GM18526 (cell line): ENCODE results near the gene HRG.

Experiments
- POLR2A ChIP-seq: IDR thresholded peaks from 3 replicates; pipeline ENCODE4 v1.6.1; 2011; ENCODE audit not compliant: insufficient read length; ENCODE audit errors: extremely low read depth

The HRG gene

GRCh38 chr3:186653080-186653707 is 12.6 kb upstream of the HRG start:
- no peak for TF ChIP-seq POLR2A

GRCh38 chr3:186653984-186654383 is 11.8 kb upstream of the HRG start:
- no peak for TF ChIP-seq POLR2A

- no peak for TF ChIP-seq POLR2A
Observed at GRCh38 chr3:186663361-186664118, 2.3 kb upstream of the HRG start.

- no peak for TF ChIP-seq POLR2A
Observed at GRCh38 chr3:186664119-186664495, 1.7 kb upstream of the HRG start.

- no peak for TF ChIP-seq POLR2A
Observed at GRCh38 chr3:186664506-186664905, 1.3 kb upstream of the HRG start.

DNA sequence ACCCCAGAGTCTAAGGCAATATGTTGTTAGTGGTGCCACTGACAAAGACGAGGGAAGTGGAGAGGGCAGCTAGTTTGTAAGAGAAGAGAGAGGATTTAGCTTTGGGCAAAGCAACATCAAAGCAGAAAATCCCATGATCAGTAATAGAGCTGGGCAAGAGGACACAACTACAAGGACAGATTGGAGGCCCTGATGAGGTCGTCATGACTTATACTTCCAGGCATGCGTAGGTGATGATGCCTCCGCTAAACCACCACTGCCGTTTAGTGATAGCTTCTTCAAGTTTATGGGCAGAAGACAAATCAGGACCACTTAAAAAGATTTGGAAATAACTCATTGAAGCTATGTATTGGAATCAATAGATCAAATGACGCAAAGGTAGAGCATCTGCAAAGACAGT is 2.6 kb downstream of the HRG start:
- no peak for TF ChIP-seq POLR2A

- no peak for TF ChIP-seq POLR2A
Observed at GRCh38 chr3:186669378-186670084, 3.7 kb downstream of the HRG start.

GRCh38 chr3:186670155-186670554 is 4.3 kb downstream of the HRG start:
- TF ChIP-seq POLR2A: no peak

DNA sequence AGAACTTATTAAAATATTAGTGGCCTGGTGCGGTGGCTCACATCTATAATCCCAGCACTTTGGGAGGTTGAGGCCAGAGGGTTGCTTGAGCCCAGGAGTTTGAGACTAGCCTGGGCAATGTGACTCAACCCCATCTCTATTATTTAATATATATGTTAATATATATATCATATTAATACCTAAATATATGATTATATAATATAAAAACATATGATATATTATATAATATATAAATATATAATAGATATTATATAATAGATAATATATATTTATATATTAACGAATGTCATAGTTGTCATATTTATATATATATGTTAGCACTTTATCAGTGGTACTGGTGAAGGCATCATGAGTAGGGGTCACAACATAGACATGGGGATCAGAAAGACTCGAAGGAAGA is 5.2 kb downstream of the HRG start:
- TF ChIP-seq POLR2A: no peak

- no peak for TF ChIP-seq POLR2A
Observed at GRCh38 chr3:186678604-186679003, 12.8 kb downstream of the HRG start.

DNA sequence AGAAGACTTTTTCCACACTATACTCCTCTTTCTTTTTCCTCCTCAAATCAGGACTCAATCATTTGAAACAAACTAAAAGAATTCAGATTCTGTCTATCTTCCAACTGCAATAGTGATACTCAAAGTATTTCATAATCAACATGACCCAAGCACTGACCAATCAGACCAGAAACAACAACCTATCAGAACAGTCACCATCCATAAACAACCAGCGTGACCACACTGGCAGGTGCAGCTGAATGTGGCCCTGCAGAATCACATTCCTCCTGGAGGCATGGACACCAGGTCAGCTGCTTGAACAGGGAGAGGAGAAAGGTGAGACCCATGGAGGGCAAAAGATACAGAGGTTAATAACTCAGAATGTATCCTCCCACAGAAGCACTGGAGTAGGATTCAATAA is 13.3 kb downstream of the HRG start:
- TF ChIP-seq POLR2A: no peak

GRCh38 chr3:186680869-186681268 is 15.1 kb downstream of the HRG start:
- no peak for TF ChIP-seq POLR2A

DNA sequence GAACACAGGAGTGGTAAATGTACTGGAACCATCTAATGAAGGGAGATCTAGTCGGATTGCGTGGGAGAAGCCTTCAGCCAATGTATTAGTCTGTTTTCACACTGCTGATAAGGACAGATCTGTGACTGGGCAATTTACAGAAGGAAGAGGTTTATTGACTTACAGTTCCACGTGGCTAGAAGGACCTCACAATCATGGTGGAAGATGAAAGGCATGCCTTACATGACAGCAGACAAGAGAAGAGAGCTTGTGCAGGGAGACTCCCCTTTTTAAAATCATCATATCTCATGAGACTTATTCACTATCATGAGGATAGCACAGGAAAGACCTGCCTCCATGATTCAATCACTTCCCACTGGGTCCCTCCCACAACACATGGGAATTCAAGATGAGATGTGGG is 17.0 kb downstream of the HRG start:
- no peak for TF ChIP-seq POLR2A

GRCh38 chr3:186683979-186684378 is 18.2 kb downstream of the HRG start:
- no peak for TF ChIP-seq POLR2A

GRCh38 chr3:186687120-186687651 is 21.4 kb downstream of the HRG start:
- TF ChIP-seq POLR2A: no peak

DNA sequence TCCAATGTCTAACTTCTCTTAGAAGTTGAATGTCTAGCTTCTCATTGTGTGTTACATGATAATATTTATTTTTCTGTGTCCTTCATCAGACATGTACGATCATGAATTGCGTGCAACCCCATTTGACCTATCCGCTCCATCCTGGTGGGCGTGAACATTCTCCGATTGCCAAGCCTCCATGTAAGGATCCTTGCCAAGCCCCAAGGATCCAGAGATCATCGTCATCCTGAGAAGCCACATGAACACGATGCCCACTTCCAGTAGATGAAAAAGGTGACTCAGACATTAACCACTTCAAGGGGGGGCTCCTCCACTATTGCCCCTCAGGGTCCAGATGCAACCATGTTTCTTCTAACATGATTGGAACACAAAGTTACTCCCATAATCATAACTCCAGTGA is 25.9 kb downstream of the HRG start:
- no peak for TF ChIP-seq POLR2A
